ENCODE results near the gene PLEKHN1.

DNA sequence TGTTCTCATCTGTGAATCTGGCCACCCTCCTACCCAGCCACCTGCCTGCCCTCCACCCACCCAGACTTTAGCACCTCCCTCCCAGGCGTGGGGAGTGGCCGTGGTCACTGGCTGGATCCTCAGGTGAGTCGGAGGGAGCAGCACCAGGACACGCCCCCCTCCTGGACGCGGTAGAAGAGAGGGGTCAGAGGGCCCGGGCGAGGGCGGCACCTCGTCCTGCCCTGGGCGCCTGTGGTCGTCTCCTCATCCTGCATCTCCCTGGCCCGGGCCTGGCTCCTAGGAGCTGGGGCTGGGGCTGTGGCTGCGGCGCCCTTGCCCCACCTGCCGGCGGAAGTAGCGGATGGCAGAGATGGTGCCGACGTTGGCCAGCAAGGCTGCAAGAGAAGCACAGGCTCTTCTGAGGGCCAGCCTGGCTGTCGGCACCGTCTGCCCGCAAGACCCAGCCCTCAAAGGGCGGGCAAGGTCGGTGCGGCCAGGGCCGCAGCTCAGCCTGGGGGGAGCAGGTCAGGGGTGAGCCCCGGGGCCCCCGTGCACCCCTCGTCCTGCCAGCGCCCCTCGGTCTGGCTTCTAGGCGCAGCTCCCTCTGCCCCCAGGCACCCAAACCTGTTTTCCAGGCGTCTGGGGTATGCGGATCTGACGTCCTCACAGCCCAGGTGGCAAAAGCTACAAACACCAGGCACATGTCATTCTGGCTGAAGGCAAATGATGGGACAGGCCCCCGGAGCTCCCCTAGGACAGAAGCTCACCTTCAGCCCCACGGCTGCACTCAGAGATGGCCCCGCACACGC lies 9.8 kb downstream of the PLEKHN1 start:
- TF ChIP-seq, protein P1, sequence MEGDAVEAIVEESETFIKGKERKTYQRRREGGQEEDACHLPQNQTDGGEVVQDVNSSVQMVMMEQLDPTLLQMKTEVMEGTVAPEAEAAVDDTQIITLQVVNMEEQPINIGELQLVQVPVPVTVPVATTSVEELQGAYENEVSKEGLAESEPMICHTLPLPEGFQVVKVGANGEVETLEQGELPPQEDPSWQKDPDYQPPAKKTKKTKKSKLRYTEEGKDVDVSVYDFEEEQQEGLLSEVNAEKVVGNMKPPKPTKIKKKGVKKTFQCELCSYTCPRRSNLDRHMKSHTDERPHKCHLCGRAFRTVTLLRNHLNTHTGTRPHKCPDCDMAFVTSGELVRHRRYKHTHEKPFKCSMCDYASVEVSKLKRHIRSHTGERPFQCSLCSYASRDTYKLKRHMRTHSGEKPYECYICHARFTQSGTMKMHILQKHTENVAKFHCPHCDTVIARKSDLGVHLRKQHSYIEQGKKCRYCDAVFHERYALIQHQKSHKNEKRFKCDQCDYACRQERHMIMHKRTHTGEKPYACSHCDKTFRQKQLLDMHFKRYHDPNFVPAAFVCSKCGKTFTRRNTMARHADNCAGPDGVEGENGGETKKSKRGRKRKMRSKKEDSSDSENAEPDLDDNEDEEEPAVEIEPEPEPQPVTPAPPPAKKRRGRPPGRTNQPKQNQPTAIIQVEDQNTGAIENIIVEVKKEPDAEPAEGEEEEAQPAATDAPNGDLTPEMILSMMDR (IDR thresholded peaks at IDR 0.05; ENCODE audit: low read depth, low read length): peak; percentile 47
- no peak for TF ChIP-seq EZH2phosphoT487 (IDR thresholded peaks at IDR 0.05; ENCODE audit: low read depth)

Data from OCI-LY3 (cell line).